ENCODE results near the gene SORCS3. TPM values are rescaled to one million over a fixed set of nuclear protein-coding genes. Genes with fewer than 3 reads are reported as not detected.

SORCS3 gene
- total RNA-seq, 1 donor from 2014 or later: not detected

DNA sequence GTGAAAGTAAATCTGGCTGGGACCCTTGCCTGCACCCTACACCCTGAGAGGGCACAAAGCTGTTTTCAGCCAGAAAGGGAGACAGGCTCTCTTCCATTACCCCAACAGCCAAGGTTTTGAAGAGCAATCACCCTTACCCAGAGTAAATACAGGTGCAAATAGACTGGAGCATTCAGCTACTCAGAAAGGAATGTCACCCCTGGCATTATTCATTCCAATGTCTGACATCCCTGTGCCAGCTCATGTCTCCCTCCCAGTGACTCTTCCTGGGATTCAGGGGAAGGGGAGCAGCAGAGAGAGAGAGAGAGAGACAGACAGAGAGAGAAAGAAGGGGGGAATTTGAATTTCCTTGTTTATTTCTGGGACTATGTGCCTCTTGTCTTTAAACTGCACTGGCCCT, 611.8 kb downstream of the SORCS3 start:
- TF ChIP-seq CTCF (IDR thresholded peaks at IDR 0.05): no peak
- DNase-seq (no peak), ATAC-seq (no peak)
- intact Hi-C loops (cut with DNase I): no loop called here
- H3K36me3 ChIP-seq: no peaks in the 10 kb centered on the region
- H3K4me1 ChIP-seq: no peaks in the 10 kb centered on the region
- H3K27ac ChIP-seq: no peak overlapping the region
- no peak overlapping the region for H3K4me3 ChIP-seq
- no peaks in the 10 kb centered on the region for H3K9me3 ChIP-seq
- H3K27me3 ChIP-seq: no peaks in the 10 kb centered on the region

GRCh38 chr10:105253515-105254212, 612.6 kb downstream of the SORCS3 start:
- intact Hi-C loops (cut with DNase I): no loop called here
- no peaks in the 10 kb centered on the region for H3K27me3 ChIP-seq
- no peaks in the 10 kb centered on the region for H3K9me3 ChIP-seq
- H3K4me3 ChIP-seq: no peak overlapping the region
- no peak for TF ChIP-seq CTCF (IDR thresholded peaks at IDR 0.05)
- ATAC-seq (no peak), DNase-seq (no peak)
- no peak overlapping the region for H3K27ac ChIP-seq
- no peaks in the 10 kb centered on the region for H3K36me3 ChIP-seq
- H3K4me1 ChIP-seq: no peaks in the 10 kb centered on the region

GRCh38 chr10:105258036-105258673, 617.1 kb downstream of the SORCS3 start:
- Histone ChIP-seq H3K9me3 (no peaks in the 10 kb centered on the region), H3K36me3 (no peaks in the 10 kb centered on the region), H3K4me1 (no peaks in the 10 kb centered on the region), H3K27me3 (no peaks in the 10 kb centered on the region), H3K27ac (no peak overlapping the region), H3K4me3 (no peak overlapping the region)
- ATAC-seq (no peak), DNase-seq (no peak)
- intact Hi-C loops (cut with DNase I): no loop called here
- no peak for TF ChIP-seq CTCF (IDR thresholded peaks at IDR 0.05)

- intact Hi-C loops (cut with DNase I): no loop called here
- TF ChIP-seq CTCF (IDR thresholded peaks at IDR 0.05): no peak
- Histone ChIP-seq H3K27ac (no peak overlapping the region), H3K36me3 (no peaks in the 10 kb centered on the region), H3K27me3 (no peaks in the 10 kb centered on the region), H3K4me1 (no peaks in the 10 kb centered on the region), H3K4me3 (no peak overlapping the region), H3K9me3 (no peaks in the 10 kb centered on the region)
- DNase-seq (no peak), ATAC-seq (no peak)
These were observed 617.6 kb downstream of the SORCS3 start for GRCh38 chr10:105258674-105259065.

DNA sequence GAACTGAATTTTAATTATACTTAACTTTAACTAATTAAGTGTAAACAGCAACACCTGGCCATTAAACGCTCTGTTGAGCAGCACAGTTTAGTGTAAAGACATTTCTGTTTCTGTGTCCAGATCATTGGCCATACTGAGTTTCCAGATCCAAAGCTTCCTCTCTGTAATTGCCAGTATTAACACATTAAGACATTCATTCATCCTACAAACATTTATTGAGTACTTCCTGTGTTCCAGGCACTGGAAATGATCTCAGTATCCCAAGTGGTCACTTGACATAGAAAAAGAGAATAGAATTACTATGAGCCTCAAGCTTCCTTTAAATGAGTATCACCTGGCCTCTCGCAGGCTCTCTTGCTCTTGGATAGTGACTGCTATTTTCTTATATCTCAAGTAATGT, 618.1 kb downstream of the SORCS3 start:
- no peak overlapping the region for H3K27ac ChIP-seq
- intact Hi-C loops (cut with DNase I): no loop called here
- H3K36me3 ChIP-seq: no peaks in the 10 kb centered on the region
- ATAC-seq: no peak
- H3K4me3 ChIP-seq: no peak overlapping the region
- DNase-seq: no peak
- no peak for TF ChIP-seq CTCF (IDR thresholded peaks at IDR 0.05)
- no peaks in the 10 kb centered on the region for H3K4me1 ChIP-seq
- H3K27me3 ChIP-seq: no peaks in the 10 kb centered on the region
- no peaks in the 10 kb centered on the region for H3K9me3 ChIP-seq
